ENCODE measurements around the gene ZNF649.

Gene ZNF649

GRCh38 chr19:51889934-51890333 is 14.9 kb downstream of the ZNF649 start:
- no peak overlapping the region for H3K27ac ChIP-seq (ENCODE audit: low read depth, low read length)
- no peaks in the 10 kb centered on the region for H3K4me1 ChIP-seq (ENCODE audit: control insufficient read depth, low read length)
- no peaks in the 10 kb centered on the region for H3K9me2 ChIP-seq (replicated peaks; ENCODE audit: control insufficient read depth, low read length)
- no peaks in the 10 kb centered on the region for H4K20me1 ChIP-seq (ENCODE audit: control insufficient read depth, insufficient read depth, low read depth, low read length)
- H3K36me3 ChIP-seq (ENCODE audit: control insufficient read depth, low read length): no peaks in the 10 kb centered on the region
- TF ChIP-seq, protein P1, sequence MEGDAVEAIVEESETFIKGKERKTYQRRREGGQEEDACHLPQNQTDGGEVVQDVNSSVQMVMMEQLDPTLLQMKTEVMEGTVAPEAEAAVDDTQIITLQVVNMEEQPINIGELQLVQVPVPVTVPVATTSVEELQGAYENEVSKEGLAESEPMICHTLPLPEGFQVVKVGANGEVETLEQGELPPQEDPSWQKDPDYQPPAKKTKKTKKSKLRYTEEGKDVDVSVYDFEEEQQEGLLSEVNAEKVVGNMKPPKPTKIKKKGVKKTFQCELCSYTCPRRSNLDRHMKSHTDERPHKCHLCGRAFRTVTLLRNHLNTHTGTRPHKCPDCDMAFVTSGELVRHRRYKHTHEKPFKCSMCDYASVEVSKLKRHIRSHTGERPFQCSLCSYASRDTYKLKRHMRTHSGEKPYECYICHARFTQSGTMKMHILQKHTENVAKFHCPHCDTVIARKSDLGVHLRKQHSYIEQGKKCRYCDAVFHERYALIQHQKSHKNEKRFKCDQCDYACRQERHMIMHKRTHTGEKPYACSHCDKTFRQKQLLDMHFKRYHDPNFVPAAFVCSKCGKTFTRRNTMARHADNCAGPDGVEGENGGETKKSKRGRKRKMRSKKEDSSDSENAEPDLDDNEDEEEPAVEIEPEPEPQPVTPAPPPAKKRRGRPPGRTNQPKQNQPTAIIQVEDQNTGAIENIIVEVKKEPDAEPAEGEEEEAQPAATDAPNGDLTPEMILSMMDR (IDR thresholded peaks at IDR 0.05; ENCODE audit: low read depth, low read length, poor library complexity, severe bottlenecking): no peak
- no peak for TF ChIP-seq EZH2phosphoT487 (IDR thresholded peaks at IDR 0.05; ENCODE audit: borderline replicate concordance, low read length)
- H3K27me3 ChIP-seq (ENCODE audit: control insufficient read depth, low read length): no peaks in the 10 kb centered on the region
- H3K4me2 ChIP-seq (ENCODE audit: low read length): no peak overlapping the region
- peaks cover 25% of the 10 kb centered on the region; the same call in 1 of the 2 replicates for H3K9me3 ChIP-seq (ENCODE audit: control insufficient read depth, insufficient read depth, low read length)
- H3K79me2 ChIP-seq (ENCODE audit: control insufficient read depth, low read length): no peaks in the 10 kb centered on the region
- no peaks in the 10 kb centered on the region for H3F3A ChIP-seq (ENCODE audit: control insufficient read depth, insufficient read depth)
- H3K4me3 ChIP-seq (ENCODE audit: low read length): no peak overlapping the region

GRCh38 chr19:51887522-51888498 is 17.0 kb downstream of the ZNF649 start, which contains the start of gene ZNF577:
Gene ZNF577 (minus strand): TSS chr19:51887951. CDS start chr19:51880382, 7,569 bp downstream.
- no peaks in the 10 kb centered on the region for H3K36me3 ChIP-seq (ENCODE audit: control insufficient read depth, low read length)
- H3K9me3 ChIP-seq (ENCODE audit: control insufficient read depth, insufficient read depth, low read length): peaks cover 26% of the 10 kb centered on the region; the same call in 1 of the 2 replicates
- H3K27me3 ChIP-seq (ENCODE audit: control insufficient read depth, low read length): no peaks in the 10 kb centered on the region
- H3K79me2 ChIP-seq (ENCODE audit: control insufficient read depth, low read length): no peaks in the 10 kb centered on the region
- H3K4me2 ChIP-seq (ENCODE audit: low read length): no peak within 1 kb of the TSS
- no peaks in the 10 kb centered on the region for H3K4me1 ChIP-seq (ENCODE audit: control insufficient read depth, low read length)
- no peak within 1 kb of the TSS for H3K4me3 ChIP-seq (ENCODE audit: low read length)
- H4K20me1 ChIP-seq (ENCODE audit: control insufficient read depth, insufficient read depth, low read depth, low read length): no peaks in the 10 kb centered on the region
- no peak within 1 kb of the TSS for H3K27ac ChIP-seq (ENCODE audit: low read depth, low read length)
- no peaks in the 10 kb centered on the region for H3F3A ChIP-seq (ENCODE audit: control insufficient read depth, insufficient read depth)
- H3K9me2 ChIP-seq (replicated peaks; ENCODE audit: control insufficient read depth, low read length): no peaks in the 10 kb centered on the region
- TF ChIP-seq, protein P1 (IDR thresholded peaks at IDR 0.05; ENCODE audit: low read depth, low read length, poor library complexity, severe bottlenecking): no peak
- TF ChIP-seq EZH2phosphoT487 (IDR thresholded peaks at IDR 0.05; ENCODE audit: borderline replicate concordance, low read length): no peak

DNA sequence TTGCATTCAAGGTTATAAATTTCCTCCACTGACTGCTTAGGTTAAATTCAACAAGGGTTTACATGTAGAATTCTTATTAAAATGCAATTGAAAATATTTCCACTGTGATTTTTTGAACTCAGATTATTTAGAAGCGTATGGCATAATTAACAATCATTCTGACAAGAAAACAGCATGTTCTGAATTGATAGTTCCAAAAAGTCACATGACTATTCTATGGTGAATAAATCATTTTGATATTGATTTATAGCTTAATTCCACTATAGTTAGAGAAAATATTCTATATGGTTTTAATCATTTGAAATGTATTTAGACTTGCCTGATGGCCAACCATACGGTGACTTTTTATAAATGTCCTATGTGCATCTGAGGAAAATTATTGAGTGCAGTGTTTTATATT is 20.1 kb downstream of the ZNF649 start:
- H3K36me3 ChIP-seq (ENCODE audit: control insufficient read depth, low read length): no peaks in the 10 kb centered on the region

More for the DNA sequence above, 20.1 kb downstream of the ZNF649 start:
- H4K20me1 ChIP-seq (ENCODE audit: control insufficient read depth, insufficient read depth, low read depth, low read length): no peaks in the 10 kb centered on the region
- H3K4me3 ChIP-seq (ENCODE audit: low read length): no peak overlapping the region
- peaks cover 20% of the 10 kb centered on the region; the same call in 1 of the 2 replicates for H3K9me3 ChIP-seq (ENCODE audit: control insufficient read depth, insufficient read depth, low read length)
- no peaks in the 10 kb centered on the region for H3F3A ChIP-seq (ENCODE audit: control insufficient read depth, insufficient read depth)
- no peak overlapping the region for H3K4me2 ChIP-seq (ENCODE audit: low read length)
- no peaks in the 10 kb centered on the region for H3K79me2 ChIP-seq (ENCODE audit: control insufficient read depth, low read length)
- TF ChIP-seq, protein P1 (IDR thresholded peaks at IDR 0.05; ENCODE audit: low read depth, low read length, poor library complexity, severe bottlenecking): no peak
- TF ChIP-seq EZH2phosphoT487 (IDR thresholded peaks at IDR 0.05; ENCODE audit: borderline replicate concordance, low read length): no peak
- H3K27me3 ChIP-seq (ENCODE audit: control insufficient read depth, low read length): no peaks in the 10 kb centered on the region
- H3K27ac ChIP-seq (ENCODE audit: low read depth, low read length): no peak overlapping the region
- no peaks in the 10 kb centered on the region for H3K4me1 ChIP-seq (ENCODE audit: control insufficient read depth, low read length)
- no peaks in the 10 kb centered on the region for H3K9me2 ChIP-seq (replicated peaks; ENCODE audit: control insufficient read depth, low read length)
